Esophagus muscularis mucosa (tissue), 3 donors: ENCODE results near the gene ADSL.

Experiments used
- CTCF ChIP-seq, 3 experiments: fragments of 200-600 bp in 2 of 3; fragments of 450-650 bp in 1 of 3; sonication (generic) in 2 of 3; IDR thresholded peaks; one replicate each; pipeline ENCODE4 v1.5.1; 2017 to 2019; ENCODE audit warnings: antibody characterized with exemption in 3 of 3, mild to moderate bottlenecking in 2 of 3, moderate library complexity in 1 of 3
- POLR2A ChIP-seq: fragments of 450-650 bp; IDR thresholded peaks from one replicate; pipeline ENCODE4 v1.6.1; 2017; ENCODE audit warnings: antibody characterized with exemption, moderate library complexity, mild to moderate bottlenecking, low read depth

GRCh38 chr22:40404251-40405177 lies 58.2 kb downstream of the ADSL start:
- TF ChIP-seq CTCF (IDR thresholded peaks at IDR 0.05): no peak
- no peak for TF ChIP-seq POLR2A
